ENCODE results near the gene OSBPL3.

Gene OSBPL3

DNA sequence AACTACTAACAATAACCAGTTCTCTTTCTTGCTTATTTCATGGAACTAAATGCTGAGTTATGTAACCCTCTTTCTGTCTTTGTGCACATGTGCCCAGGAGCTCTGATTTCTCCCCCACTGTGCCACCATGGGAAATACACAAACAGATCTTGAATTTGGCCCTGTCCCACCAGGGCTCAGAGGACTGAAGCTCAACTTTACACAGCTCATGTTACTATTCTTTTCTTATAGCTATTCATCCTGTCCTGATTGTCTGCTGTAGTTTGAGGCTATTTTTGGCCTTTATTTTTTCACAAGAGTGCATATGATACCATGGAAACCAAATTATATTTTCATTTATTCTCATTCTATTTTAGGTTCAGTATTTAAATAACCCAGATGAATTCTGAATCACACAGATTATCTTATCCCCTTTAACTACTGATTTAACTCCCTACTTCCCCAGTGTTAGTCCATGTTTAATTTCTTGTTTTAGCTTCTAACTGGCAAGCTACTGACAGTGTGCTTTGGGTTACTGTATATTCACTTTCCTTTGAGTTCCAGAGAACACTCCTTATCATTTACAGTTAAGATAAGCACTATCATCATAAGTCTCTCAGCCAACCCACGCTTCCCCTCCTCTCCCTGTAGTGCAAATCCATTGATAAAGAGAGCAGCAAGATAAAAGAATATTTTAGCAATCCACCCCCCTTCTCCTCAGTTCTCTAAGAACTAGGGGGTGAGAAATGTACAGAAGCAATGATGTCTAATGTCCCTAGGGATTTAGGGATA, 150.9 kb downstream of the OSBPL3 start:
- no peak for DNase-seq (ENCODE audit: low read depth)

DNA sequence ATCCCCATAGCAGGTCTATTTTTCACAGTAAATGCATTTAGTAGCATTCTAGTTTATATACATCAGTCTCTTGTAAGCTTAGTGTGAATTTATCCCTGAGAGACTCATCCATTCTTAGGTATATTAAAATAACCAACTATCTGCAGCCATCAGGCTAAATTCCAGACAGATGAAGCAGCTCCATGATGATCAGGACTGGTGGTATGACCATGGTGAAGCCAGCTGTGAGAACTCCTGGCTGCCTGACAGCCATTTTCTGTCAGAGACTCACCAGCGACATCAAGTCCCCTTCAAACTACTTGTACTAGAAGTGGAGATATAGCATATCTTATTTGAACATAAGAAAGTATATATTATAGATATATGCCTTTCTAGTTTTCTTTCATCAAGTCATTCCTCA, 152.4 kb downstream of the OSBPL3 start:
- peak; percentile 64 for DNase-seq (ENCODE audit: low read depth)

DNA sequence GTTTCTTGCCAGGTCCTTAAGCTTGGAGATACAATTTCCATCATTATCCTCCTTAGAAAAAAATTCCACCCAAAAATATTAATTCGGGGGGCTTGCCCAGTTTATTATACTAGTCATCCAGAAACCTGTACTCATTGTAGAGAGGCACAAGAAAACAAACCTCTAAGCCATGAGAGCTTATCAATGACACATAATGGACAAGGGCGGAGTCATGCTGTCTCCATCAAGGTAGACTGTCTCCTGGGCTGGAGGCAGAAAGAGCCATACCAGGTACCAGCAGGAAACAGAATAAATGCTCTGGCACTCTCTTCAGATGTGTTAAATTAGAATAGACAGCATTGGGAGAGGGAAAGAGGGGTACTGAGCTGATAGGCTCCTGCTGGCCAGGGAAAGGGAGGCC, 153.0 kb downstream of the OSBPL3 start:
- no peak for DNase-seq (ENCODE audit: low read depth)

GRCh38 chr7:24826662-24827020, 153.3 kb downstream of the OSBPL3 start:
- no peak for DNase-seq (ENCODE audit: low read depth)

GRCh38 chr7:24825931-24826661, 153.9 kb downstream of the OSBPL3 start:
- peak; percentile 60 for DNase-seq (ENCODE audit: low read depth)

GRCh38 chr7:24825381-24825794, 154.6 kb downstream of the OSBPL3 start:
- no peak for DNase-seq (ENCODE audit: low read depth)

GRCh38 chr7:24824896-24825295, 155.1 kb downstream of the OSBPL3 start:
- DNase-seq (ENCODE audit: low read depth): no peak

- no peak for DNase-seq (ENCODE audit: low read depth)
These were observed 155.6 kb downstream of the OSBPL3 start for GRCh38 chr7:24824400-24824799.

DNA sequence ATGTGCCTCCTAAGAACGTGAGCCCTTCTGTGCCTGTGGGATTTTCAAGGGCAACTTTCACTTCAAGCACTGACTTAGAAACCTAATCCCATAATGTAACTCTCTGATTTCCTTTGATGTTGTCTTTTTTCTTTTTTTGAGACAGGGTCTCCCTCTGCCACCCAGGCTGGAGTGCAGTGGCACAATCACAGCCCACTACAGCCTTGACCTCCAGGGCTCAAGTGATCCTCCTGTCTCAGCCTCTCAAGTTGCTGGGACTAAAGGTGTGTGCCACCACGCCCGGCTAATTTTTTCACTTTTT, 158.3 kb downstream of the OSBPL3 start:
- no peak for DNase-seq (ENCODE audit: low read depth)

DNA sequence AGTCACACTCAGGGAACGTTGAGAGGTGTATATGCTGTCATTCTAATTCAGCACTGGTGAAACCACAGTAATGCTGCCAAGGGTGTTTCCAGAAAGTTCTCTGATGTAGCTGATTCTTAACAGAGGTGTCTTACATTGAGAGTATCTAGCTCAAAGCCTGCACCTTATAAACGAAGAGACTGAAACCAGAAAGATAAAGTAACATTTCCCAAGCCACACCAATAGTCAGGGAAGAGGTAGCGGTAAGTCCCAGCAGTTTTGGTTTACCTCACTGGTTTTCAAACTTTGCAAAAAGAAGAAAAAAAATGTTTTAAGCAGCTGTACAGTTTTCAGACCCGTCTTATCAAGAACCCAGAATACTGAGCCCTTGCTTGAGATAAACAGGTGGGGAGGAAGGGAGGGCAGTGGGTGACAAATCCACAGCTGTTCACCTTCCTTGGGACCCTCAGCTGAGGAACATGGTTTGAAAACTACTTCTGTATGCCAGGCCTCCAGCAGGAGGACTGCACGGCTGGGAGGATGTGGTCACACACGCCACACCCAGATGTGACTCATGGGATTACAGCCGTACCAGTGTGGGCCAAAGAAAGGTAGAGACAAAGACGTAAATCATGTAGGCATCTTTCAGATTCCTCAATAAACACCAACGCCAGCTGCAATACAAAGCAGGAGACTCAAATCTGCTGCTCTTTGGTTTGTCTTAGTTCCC, 158.8 kb downstream of the OSBPL3 start:
- peak; percentile 95 for DNase-seq (ENCODE audit: low read depth)

DNA sequence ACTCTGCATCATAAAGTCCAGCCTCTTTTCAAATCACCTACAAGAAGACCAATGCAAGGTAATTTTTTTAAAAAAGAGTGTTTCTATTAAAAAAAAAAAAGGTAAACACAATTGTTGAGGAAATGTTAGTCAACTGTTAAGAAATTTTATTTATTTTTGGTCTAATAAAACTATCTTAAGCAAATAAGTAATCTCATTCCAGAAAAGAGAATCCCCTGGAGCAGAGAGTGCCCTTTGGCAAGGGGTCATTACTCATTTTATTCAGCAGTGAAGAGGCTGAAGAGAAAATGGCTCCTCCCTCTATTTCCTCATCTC, 159.3 kb downstream of the OSBPL3 start:
- no peak for DNase-seq (ENCODE audit: low read depth)

DNA sequence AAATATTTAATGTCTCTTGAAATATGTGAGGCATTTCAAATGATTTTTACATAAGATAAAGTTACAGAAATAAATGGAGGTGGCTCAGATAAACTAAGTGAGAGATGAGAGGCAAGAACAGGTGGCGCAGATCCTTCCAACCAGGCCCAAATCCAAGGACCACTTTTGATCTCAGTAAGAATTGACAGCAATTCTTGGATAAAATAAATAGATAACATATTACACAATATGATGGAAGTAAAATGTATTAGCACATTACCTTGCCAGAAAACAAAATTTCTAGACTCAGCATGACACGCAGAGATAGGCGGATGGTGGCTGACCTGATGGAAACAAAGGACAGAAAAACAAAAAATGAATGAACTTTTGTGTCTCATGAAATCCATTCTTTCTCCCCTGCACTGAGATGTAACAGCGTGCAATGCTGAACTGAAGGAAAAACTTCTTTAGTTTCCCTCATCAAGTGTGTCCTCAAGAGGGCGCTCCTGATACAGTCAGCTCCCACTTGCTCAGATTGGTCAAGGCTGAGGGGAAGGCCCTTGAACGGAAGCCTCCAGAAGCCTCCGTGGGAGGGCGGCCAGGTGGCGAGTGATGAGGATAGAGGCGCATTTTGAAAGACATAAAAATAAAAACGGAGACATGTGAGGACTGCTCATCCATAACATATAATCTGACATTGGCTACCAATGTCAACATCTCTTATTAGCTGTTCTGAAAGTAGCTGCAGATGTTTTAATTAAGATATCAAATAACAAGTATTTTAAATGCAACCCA, 159.9 kb downstream of the OSBPL3 start:
- peak; percentile 64 for DNase-seq (ENCODE audit: low read depth)

GRCh38 chr7:24817339-24817738, 162.6 kb downstream of the OSBPL3 start:
- no peak for DNase-seq (ENCODE audit: low read depth)

DNA sequence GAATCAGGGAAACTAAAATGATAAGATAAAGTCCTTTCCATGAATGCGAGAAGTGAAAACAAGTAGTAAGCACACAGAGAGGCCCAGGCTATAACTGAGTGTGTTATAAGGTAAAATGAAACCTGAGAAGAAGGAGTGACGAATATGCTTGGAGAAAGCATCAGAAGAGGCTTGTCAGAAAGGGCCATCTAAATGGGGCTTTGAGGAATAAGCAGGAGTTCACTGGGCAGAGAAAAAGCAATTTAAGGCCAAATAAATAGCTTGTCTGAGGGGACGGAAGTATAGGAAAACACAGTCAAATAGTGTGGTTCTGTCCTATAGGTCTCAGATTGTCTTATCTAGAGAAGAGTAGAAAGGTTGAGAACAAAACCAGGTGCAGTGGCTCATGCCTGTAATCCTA, 163.1 kb downstream of the OSBPL3 start:
- no peak for DNase-seq (ENCODE audit: low read depth)

- DNase-seq (ENCODE audit: low read depth): no peak
These were observed 167.6 kb downstream of the OSBPL3 start for GRCh38 chr7:24812305-24812945.

DNA sequence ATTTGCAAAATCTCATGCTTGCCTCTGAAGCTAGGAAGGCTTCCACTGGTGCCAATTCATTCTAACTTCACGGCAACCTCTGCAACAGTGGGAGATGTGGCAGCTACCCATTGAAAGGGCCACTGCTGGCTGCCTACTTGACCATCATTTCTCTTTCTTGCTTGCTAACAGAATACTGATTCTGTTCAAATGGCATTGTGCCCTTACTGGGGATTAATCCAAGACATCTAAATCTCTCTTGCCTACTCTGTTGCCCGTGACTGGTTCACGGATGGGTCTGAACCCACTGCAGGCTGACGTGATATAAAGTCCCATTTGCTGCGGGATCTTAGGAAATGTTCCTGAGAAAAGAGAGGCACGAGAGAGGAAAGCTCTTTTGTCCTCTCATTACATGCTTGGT, 171.5 kb downstream of the OSBPL3 start:
- no peak for DNase-seq (ENCODE audit: low read depth)

GRCh38 chr7:24802300-24802699, 177.7 kb downstream of the OSBPL3 start:
- no peak for DNase-seq (ENCODE audit: low read depth)

GRCh38 chr7:24801883-24802282, 178.1 kb downstream of the OSBPL3 start:
- no peak for DNase-seq (ENCODE audit: low read depth)

DNA sequence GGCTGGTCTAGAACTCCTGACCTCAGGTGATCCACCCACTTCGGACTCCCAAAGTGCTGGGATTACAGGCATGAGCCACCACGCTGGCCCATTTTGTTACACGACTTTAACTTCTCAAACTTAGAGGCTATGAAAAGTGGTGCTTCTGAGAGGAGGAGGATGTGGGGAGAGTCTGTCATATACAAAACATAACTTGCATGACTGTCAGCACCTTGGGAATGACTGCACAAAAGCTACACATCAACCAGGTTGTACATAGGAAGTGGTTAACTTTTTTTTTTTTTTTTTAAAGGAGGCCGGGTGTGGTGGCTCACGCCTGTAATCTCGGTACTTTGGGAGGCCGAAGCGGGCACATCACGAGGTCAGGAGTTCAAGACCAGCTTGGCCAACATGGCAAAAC, 179.3 kb downstream of the OSBPL3 start:
- no peak for DNase-seq (ENCODE audit: low read depth)

- no peak for DNase-seq (ENCODE audit: low read depth)
These were observed 179.9 kb downstream of the OSBPL3 start for GRCh38 chr7:24800073-24800472.

- DNase-seq (ENCODE audit: low read depth): no peak
These were observed 180.5 kb downstream of the OSBPL3 start for GRCh38 chr7:24799506-24799905.

GRCh38 chr7:24798261-24798660, 181.7 kb downstream of the OSBPL3 start:
- no peak for DNase-seq (ENCODE audit: low read depth)
